22Rv1 (cell line): ENCODE measurements around the gene AMIGO2.
"Not testable (repeated sequence)": the region's sequence is repeated elsewhere in the genome, so short reads cannot be mapped to it uniquely, and the experiment has no call there.

ENCODE experiments used
- ZFX ChIP-seq: fragments of 450-650 bp; IDR thresholded peaks from 2 replicates; pipeline ENCODE4 v1.6.1; 2017; ENCODE audit warnings: antibody characterized with exemption, borderline replicate concordance
- TF ChIP-seq, protein P1 (sequence below): fragments of 450-650 bp; IDR thresholded peaks from 2 replicates; pipeline ENCODE4 v1.5.1; 2017; ENCODE audit warnings: mild to moderate bottlenecking

DNA sequence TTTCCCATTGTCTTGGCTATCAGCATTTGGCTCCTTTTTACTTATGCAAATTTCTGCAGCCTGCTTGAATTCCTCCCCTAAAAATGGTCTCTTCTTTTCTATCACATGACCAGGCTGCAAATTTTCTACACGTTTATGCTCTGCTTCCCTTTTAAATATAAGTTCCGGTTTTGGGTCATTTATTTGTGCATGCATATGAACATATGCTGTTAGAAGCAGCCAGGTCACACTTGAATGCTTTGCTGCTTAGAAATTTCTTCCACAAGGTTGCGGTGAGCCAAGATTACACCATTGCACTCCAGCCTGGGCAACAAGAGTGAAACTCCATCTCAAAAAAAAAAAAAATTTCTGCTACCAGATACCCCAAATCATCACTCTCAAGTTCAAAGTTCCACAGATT, 28.5 kb downstream of the AMIGO2 start:
- TF ChIP-seq, protein P1, sequence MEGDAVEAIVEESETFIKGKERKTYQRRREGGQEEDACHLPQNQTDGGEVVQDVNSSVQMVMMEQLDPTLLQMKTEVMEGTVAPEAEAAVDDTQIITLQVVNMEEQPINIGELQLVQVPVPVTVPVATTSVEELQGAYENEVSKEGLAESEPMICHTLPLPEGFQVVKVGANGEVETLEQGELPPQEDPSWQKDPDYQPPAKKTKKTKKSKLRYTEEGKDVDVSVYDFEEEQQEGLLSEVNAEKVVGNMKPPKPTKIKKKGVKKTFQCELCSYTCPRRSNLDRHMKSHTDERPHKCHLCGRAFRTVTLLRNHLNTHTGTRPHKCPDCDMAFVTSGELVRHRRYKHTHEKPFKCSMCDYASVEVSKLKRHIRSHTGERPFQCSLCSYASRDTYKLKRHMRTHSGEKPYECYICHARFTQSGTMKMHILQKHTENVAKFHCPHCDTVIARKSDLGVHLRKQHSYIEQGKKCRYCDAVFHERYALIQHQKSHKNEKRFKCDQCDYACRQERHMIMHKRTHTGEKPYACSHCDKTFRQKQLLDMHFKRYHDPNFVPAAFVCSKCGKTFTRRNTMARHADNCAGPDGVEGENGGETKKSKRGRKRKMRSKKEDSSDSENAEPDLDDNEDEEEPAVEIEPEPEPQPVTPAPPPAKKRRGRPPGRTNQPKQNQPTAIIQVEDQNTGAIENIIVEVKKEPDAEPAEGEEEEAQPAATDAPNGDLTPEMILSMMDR, result not testable (repeated sequence)
- not testable (repeated sequence) for TF ChIP-seq ZFX
